Fibroblast of pulmonary artery (primary cell): ENCODE results near the gene BST2.

ENCODE experiments used
- DNase-seq: peaks from one replicate; pipeline ENCODE4 v3.0.0-alpha.2; 2010; ENCODE audit warnings: low read depth
- H3K4me3 ChIP-seq: replicated peaks from 2 replicates; pipeline ENCODE4 v1.5.1; 2011; ENCODE audit warnings: low read depth, mild to moderate bottlenecking, control low read depth, low read length, moderate library complexity
- TF ChIP-seq, protein P1 (sequence below): IDR thresholded peaks from 2 replicates; pipeline ENCODE4 v1.5.1; 2011; ENCODE audit warnings: mild to moderate bottlenecking, control low read depth, low read length, inconsistent platforms; ENCODE audit errors: missing control alignments

The BST2 gene

DNA sequence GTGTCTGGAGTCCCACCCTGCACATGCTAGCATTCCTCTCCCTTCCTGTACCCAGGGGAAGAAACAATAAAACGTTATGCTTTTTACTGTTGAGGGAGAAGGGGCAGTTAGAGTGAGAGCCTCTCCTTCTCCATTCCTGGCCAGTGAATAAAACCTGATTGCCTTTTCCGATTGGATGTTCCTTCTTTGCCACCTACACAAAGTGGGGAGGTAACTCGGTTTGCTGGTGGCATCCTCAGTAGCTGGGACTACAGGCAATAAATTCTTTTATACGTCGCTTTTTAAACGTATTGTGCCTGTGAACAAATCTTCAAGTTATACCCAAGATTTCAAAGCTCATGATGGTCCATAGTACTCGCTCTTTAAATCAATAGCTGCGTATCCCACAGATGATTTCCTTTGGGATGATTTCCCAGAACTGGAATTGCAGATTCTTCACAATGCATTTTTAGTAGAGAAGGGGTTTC lies 13.8 kb upstream of the BST2 start:
- no peak for DNase-seq
- TF ChIP-seq, protein P1, sequence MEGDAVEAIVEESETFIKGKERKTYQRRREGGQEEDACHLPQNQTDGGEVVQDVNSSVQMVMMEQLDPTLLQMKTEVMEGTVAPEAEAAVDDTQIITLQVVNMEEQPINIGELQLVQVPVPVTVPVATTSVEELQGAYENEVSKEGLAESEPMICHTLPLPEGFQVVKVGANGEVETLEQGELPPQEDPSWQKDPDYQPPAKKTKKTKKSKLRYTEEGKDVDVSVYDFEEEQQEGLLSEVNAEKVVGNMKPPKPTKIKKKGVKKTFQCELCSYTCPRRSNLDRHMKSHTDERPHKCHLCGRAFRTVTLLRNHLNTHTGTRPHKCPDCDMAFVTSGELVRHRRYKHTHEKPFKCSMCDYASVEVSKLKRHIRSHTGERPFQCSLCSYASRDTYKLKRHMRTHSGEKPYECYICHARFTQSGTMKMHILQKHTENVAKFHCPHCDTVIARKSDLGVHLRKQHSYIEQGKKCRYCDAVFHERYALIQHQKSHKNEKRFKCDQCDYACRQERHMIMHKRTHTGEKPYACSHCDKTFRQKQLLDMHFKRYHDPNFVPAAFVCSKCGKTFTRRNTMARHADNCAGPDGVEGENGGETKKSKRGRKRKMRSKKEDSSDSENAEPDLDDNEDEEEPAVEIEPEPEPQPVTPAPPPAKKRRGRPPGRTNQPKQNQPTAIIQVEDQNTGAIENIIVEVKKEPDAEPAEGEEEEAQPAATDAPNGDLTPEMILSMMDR, result no peak
- peak overlapping the region; percentile 57 for H3K4me3 ChIP-seq

DNA sequence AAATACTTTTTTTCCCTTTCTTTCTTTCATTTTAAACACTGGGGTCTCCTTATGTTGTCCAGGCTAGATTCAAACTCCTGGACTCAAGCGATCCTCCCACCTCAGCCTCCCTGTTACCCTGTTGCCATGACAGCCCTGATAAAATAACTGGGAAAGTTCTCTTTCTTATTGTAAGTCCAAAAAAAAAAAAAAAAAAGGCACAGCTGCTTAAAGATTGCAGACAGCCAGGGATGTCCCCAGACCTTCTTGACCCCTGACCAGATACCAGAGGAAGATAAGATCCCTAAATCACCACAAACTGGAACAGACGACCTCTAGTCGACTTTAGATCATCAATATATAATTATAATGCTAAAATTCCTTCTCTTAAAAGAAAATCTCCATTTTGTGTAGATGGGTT lies 13.3 kb upstream of the BST2 start:
- no peak for DNase-seq
- H3K4me3 ChIP-seq, result peak overlapping the region; percentile 57
- TF ChIP-seq, protein P1, result no peak

DNA sequence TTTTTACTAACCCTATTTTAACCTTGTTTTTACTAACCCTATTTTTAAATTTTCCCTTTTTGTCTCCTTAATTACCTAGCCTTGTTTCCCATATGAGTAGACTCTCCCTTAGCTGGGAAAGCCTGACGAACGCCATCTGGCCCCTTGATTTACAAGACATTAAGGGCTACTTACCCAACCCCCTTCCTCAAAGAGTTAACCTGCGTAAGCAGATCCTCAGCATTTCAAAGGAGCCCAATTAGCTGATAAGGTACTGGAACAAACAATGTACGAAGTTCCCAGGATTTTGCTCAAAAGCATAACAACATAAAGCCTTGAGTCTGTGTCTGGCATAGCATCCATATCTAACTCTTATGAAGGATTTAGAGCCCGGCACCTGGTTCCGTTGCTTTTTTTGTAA lies 9.7 kb upstream of the BST2 start:
- DNase-seq, result no peak
- TF ChIP-seq, protein P1, result no peak
- no peak overlapping the region for H3K4me3 ChIP-seq

DNA sequence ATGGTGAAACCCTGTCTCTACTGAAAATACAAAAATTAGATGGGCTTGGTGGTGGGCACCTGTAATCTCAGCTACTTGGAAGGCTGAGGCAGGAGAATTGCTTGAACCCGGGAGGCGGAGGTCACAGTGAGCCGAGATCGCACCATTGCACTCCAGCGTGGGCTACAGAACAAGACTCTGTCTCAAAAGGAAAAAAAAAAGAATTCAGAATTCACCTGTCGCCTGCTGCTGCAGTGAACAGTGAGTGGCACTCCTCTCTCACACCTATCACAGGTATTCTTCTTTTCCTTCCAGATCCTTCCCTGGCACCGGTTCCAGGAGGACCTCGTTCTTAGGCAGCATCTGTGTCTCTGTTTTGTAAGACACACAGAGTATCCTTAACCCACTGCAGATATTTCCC lies 8.7 kb upstream of the BST2 start:
- H3K4me3 ChIP-seq, result no peak overlapping the region
- TF ChIP-seq, protein P1, result no peak
- DNase-seq, result no peak

DNA sequence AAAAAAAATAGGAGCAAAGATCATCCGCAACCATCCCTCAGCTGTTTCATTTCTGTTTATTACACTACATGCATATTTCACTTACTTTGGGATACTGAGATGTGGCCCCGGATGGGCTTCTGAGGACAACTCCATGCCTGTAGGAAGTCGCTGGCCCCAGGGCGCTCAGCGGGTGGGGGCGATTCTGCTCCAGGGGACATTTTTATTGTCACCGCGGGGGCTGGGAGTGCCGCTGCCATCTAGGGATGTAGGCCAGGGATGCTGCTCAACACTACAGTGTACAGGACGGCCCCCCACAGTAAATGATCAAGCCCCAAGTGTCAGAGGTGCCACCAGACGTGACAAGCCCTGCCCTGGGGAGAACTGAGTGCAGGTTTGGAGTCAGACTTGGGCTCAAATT lies 6.4 kb upstream of the BST2 start:
- no peak for DNase-seq
- TF ChIP-seq, protein P1, result no peak
- no peak overlapping the region for H3K4me3 ChIP-seq

DNA sequence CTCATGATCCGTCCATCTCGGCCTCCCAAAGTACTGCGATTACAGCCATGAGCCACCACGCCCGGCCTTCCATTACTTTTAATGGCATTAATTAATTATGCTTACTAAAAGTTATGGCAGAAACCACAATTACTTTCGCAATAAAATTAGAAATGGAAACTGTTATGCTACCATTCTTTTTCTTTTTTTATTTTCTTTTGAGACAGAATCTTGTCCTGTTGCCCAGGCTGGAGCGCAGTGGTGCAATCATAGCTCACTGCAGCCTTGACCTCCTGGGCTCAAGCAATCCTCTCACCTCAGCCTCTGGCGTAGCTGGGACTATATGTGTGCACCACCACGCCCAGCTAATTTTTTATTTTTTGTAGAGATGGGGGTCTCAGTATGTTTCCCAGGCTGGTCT lies 4.6 kb upstream of the BST2 start:
- H3K4me3 ChIP-seq, result no peak overlapping the region
- TF ChIP-seq, protein P1, result no peak
- peak; percentile 36 for DNase-seq

DNA sequence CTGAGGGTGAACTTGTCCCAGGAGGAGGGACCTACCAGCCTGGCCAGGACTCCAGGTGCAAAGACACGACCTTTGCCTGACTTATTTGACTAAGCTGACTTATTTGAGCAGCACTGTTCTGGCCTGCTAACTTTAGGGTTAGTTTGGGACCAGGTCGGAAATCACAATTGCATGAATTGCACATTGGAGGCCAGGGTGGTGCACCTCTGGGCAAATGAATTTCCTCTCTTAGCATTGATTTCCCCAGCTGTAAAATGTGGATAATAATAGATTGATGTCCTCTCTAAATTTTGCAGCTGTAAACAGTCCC lies 1.4 kb upstream of the BST2 start:
- no peak overlapping the region for H3K4me3 ChIP-seq
- TF ChIP-seq, protein P1, result no peak
- DNase-seq, result no peak
